A673 (cell line): ENCODE results near the gene NIP7. TPM values are rescaled to one million over a fixed set of nuclear protein-coding genes. Genes with fewer than 3 reads are reported as not detected.

ENCODE experiments used
- BruUV-seq: library from RNA; stranded (reverse); fragments of 400-500 nt; replicated peaks from 2 replicates; lab custom pipeline; 2021; lab: Mats Ljungman, UMichigan
- CTCF ChIA-PET: fragments of 300-600 bp; sonication (Branson Sonifier 250); formaldehyde crosslinking; loops from one replicate; lab custom pipeline; 2022; ENCODE audit warnings: antibody characterized with exemption; lab: Charles Lee
- POLR2A ChIA-PET: fragments of 300-600 bp; sonication (Branson Sonifier 250); formaldehyde crosslinking; loops from one replicate; lab custom pipeline; 2022; ENCODE audit warnings: antibody characterized with exemption; ENCODE audit not compliant: low non-redundant PET; lab: Charles Lee
- DNase-seq: peaks from one replicate; pipeline ENCODE4 v3.0.0-alpha.2; 2015; ENCODE audit warnings: low spot score
- H3K27ac ChIP-seq: fragments of 200-600 bp; sonication (generic); 2 replicates; pipeline ENCODE4 v1.5.1; 2016; ENCODE audit warnings: mixed run types, low read depth, mild to moderate bottlenecking, mixed read lengths, antibody characterized with exemption, low read length; ENCODE audit not compliant: poor library complexity, severe bottlenecking
- H3K27me3 ChIP-seq: fragments of 200-600 bp; sonication (generic); replicated peaks from 2 replicates; pipeline ENCODE4 v1.6.1; 2017; ENCODE audit warnings: mixed run types, low read depth, mild to moderate bottlenecking, mixed read lengths, antibody characterized with exemption, low read length; ENCODE audit not compliant: insufficient read depth, poor library complexity
- H3K36me3 ChIP-seq: fragments of 200-600 bp; sonication (generic); 2 replicates; pipeline ENCODE4 v1.6.1; 2016; ENCODE audit warnings: mixed run types, mild to moderate bottlenecking, mixed read lengths, antibody characterized with exemption, low read length; ENCODE audit not compliant: insufficient read depth, poor library complexity, severe bottlenecking
- H3K4me1 ChIP-seq: fragments of 200-600 bp; sonication (generic); 2 replicates; pipeline ENCODE4 v1.6.1; 2017; ENCODE audit warnings: mixed run types, mild to moderate bottlenecking, mixed read lengths, antibody characterized with exemption, low read length; ENCODE audit not compliant: insufficient read depth, poor library complexity, severe bottlenecking
- H3K4me3 ChIP-seq: fragments of 200-600 bp; sonication (generic); 2 replicates; pipeline ENCODE4 v1.5.1; 2016; ENCODE audit warnings: low read depth, mixed run types, mild to moderate bottlenecking, mixed read lengths, low read length; ENCODE audit not compliant: poor library complexity, severe bottlenecking
- H3K9me3 ChIP-seq: fragments of 200-600 bp; sonication (generic); 2 replicates; pipeline ENCODE4 v1.6.1; 2016; ENCODE audit warnings: mixed run types, low read depth, mild to moderate bottlenecking, mixed read lengths, antibody characterized with exemption, low read length; ENCODE audit not compliant: poor library complexity, severe bottlenecking
- EZH2 ChIP-seq: fragments of 200-600 bp; sonication (generic); IDR thresholded peaks from 2 replicates; pipeline ENCODE4 v1.6.1; 2017; ENCODE audit warnings: borderline replicate concordance, low read depth, mild to moderate bottlenecking, mixed read lengths, antibody characterized with exemption, low read length; ENCODE audit not compliant: poor library complexity, severe bottlenecking
- intact Hi-C: fragments of 100-400 bp; cut with micrococcal nuclease; formaldehyde crosslinking; loops from one replicate; pipeline ENCODE4 v1.10.0; 2022; ENCODE audit not compliant: unreplicated experiment
- total RNA-seq: library from RNA; stranded (reverse); gene quantifications from 2 replicates; pipeline ENCODE4 v1.2.3, GENCODE V29; 2021
- TF ChIP-seq, protein P1 (sequence below): fragments of 300-800, 200-600 bp; sonication (generic); conservative IDR thresholded peaks from 2 replicates; pipeline ENCODE4 v1.5.1; 2017; ENCODE audit warnings: low read depth, mild to moderate bottlenecking, antibody characterized with exemption, low read length, moderate library complexity, mixed read lengths

NIP7 gene
- total RNA-seq, 1 experiment from 2014 or later, result 66.4 TPM

DNA sequence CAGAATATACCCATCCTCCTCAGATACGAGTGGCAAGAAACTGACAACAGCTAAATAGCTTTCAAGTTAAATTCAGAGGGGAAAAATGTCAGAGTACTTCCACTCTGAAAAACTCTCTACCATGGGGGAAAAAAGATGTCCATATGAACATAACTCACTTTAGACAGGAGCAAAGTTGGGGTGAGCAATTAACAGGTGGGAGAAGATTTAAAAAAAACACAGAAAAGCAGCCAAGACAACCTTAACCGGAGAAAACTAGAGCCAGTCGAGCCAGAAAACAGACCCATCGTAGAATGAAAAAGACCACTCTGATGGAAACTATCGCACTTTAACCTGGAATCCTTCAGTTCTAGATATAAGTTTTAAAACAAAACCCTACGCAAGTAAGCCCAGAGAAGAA lies 45.4 kb downstream of the NIP7 start:
- BruUV-seq, result TSS peak; percentile 60
- Histone ChIP-seq H3K4me1 (peaks cover 12% of the 10 kb centered on the region), H3K27ac (peak overlapping the region; percentile 83), H3K9me3 (no peaks in the 10 kb centered on the region), H3K36me3 (peaks cover 44% of the 10 kb centered on the region), H3K4me3 (peak overlapping the region; percentile 75), H3K27me3 (no peaks in the 10 kb centered on the region)
- intact Hi-C loops, result no loop called here
- DNase-seq, result no peak
- POLR2A ChIA-PET, result no interaction called here
- TF ChIP-seq, protein P1, sequence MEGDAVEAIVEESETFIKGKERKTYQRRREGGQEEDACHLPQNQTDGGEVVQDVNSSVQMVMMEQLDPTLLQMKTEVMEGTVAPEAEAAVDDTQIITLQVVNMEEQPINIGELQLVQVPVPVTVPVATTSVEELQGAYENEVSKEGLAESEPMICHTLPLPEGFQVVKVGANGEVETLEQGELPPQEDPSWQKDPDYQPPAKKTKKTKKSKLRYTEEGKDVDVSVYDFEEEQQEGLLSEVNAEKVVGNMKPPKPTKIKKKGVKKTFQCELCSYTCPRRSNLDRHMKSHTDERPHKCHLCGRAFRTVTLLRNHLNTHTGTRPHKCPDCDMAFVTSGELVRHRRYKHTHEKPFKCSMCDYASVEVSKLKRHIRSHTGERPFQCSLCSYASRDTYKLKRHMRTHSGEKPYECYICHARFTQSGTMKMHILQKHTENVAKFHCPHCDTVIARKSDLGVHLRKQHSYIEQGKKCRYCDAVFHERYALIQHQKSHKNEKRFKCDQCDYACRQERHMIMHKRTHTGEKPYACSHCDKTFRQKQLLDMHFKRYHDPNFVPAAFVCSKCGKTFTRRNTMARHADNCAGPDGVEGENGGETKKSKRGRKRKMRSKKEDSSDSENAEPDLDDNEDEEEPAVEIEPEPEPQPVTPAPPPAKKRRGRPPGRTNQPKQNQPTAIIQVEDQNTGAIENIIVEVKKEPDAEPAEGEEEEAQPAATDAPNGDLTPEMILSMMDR, result no peak
- TF ChIP-seq EZH2, result no peak
- CTCF ChIA-PET, result interaction anchor here (0.9 kb wide), 1 partner anchor 235 kb away, joined by 3 read pairs; no protein-coding TSS in a partner anchor

DNA sequence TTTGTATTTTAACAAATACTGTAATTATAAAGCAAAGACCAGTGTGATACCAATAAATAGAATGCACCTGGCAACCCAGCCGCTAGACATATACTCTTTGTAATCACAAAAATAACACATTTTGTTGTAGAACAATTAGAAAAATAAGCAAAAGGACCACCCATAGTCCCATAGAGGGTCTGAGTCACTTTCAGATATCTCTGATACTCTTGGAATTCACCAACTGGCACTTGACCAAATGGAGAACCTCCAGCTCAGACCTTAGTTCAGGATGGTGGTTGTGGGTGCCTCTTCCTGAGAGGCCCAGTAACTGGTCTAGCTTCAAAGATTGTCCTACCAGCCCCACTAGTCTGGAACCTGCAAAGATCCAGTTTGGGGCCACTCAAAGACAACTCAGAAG lies 47.0 kb downstream of the NIP7 start:
- no peaks in the 10 kb centered on the region for H3K27me3 ChIP-seq
- no peak for TF ChIP-seq EZH2
- TF ChIP-seq, protein P1, result no peak
- no TSS peak for BruUV-seq
- ChIA-PET CTCF (interaction anchor here (0.6 kb wide), 1 partner anchor 47 kb away, joined by 3 read pairs; the partner anchor contains the start of genes COG8 and NIP7), POLR2A (no interaction called here)
- intact Hi-C loops, result no loop called here
- H3K27ac ChIP-seq, result no peak overlapping the region
- no peak for DNase-seq
- peak overlapping the region; percentile 75 for H3K4me3 ChIP-seq
- no peaks in the 10 kb centered on the region for H3K9me3 ChIP-seq
- H3K4me1 ChIP-seq, result peaks cover 12% of the 10 kb centered on the region
- peaks cover 28% of the 10 kb centered on the region for H3K36me3 ChIP-seq

Other genes with a start within 250 kb of the NIP7 start
- 0.49 and 0.72 TPM in 2 replicates for gene HAS3, start 234.1 kb upstream of the NIP7 start, total RNA-seq
- 113 and 121 TPM in 2 replicates for gene CHTF8, start 207.2 kb upstream of the NIP7 start, total RNA-seq
- gene UTP4, start 207.1 kb upstream of the NIP7 start, total RNA-seq, result 119 and 146 TPM in 2 replicates
- 49.3 and 49.4 TPM in 2 replicates for gene SNTB2, start 152.6 kb upstream of the NIP7 start, total RNA-seq
- gene VPS4A, start 28.4 kb upstream of the NIP7 start, total RNA-seq, result 48.7 and 50.4 TPM in 2 replicates
- gene PDF, start 9.2 kb upstream of the NIP7 start, total RNA-seq, result 24.8 and 32.4 TPM in 2 replicates
- gene COG8, start 208 bp upstream of the NIP7 start, total RNA-seq, result 47.6 and 52.4 TPM in 2 replicates
- gene TMED6, start 12.0 kb downstream of the NIP7 start, total RNA-seq, result 1.8 TPM in 1 of 2 replicates, not detected in the other
- gene TERF2, start 46.2 kb downstream of the NIP7 start, total RNA-seq, result 42.8 and 46.1 TPM in 2 replicates
- 223 and 242 TPM in 2 replicates for gene CYB5B, start 84.8 kb downstream of the NIP7 start, total RNA-seq
- 32.0 and 34.8 TPM in 2 replicates for gene NFAT5, start 226.2 kb downstream of the NIP7 start, total RNA-seq